Renal cortical epithelial cell (primary cell): ENCODE results near the gene AURKA. TPM values are rescaled to one million over a fixed set of nuclear protein-coding genes. Genes with fewer than 3 reads are reported as not detected.
"Not testable (repeated sequence)": the region's sequence is repeated elsewhere in the genome, so short reads cannot be mapped to it uniquely, and the experiment has no call there.

ENCODE experiments used
- DNase-seq: peaks from one replicate; pipeline ENCODE4 v3.0.0-alpha.2; 2011; ENCODE audit warnings: low read depth
- total RNA-seq: library from RNA; depleted of rRNA; stranded (reverse); fragments of >200 nt; gene quantifications from 2 replicates; pipeline ENCODE4 v1.2.3, GENCODE V29; 2014

Gene AURKA
- total RNA-seq, 1 donor from 2014 or later, result 9.1 TPM

GRCh38 chr20:56391596-56392131 lies 351 bp downstream of the AURKA start:
- DNase-seq, result no peak

- DNase-seq, result no peak
These were observed 978 bp downstream of the AURKA start for GRCh38 chr20:56391037-56391436.

- not testable (repeated sequence) for DNase-seq
These were observed 1.6 kb downstream of the AURKA start for GRCh38 chr20:56390396-56390795.

- DNase-seq, result no peak
These were observed 2.2 kb downstream of the AURKA start for GRCh38 chr20:56389807-56390206.

GRCh38 chr20:56388882-56389281 lies 3.1 kb downstream of the AURKA start:
- no peak for DNase-seq

- DNase-seq, result no peak
These were observed 5.8 kb downstream of the AURKA start for GRCh38 chr20:56386219-56386618.

GRCh38 chr20:56385130-56385529 lies 6.9 kb downstream of the AURKA start:
- no peak for DNase-seq

GRCh38 chr20:56383334-56383733 lies 8.7 kb downstream of the AURKA start:
- DNase-seq, result no peak

GRCh38 chr20:56382696-56383095 lies 9.3 kb downstream of the AURKA start:
- no peak for DNase-seq

GRCh38 chr20:56381501-56381900 lies 10.5 kb downstream of the AURKA start:
- no peak for DNase-seq

GRCh38 chr20:56380375-56380774 lies 11.6 kb downstream of the AURKA start:
- DNase-seq, result no peak

- DNase-seq, result no peak
These were observed 13.6 kb downstream of the AURKA start for GRCh38 chr20:56378386-56378785.

- DNase-seq, result no peak
These were observed 15.7 kb downstream of the AURKA start for GRCh38 chr20:56376331-56376730.

GRCh38 chr20:56373942-56374341 lies 18.1 kb downstream of the AURKA start:
- peak; percentile 98 for DNase-seq

- DNase-seq, result no peak
These were observed 19.2 kb downstream of the AURKA start for GRCh38 chr20:56372850-56373249.

- DNase-seq, result no peak
These were observed 20.0 kb downstream of the AURKA start for GRCh38 chr20:56371977-56372376.

- DNase-seq, result no peak
These were observed 22.8 kb downstream of the AURKA start for GRCh38 chr20:56369179-56369578.

- no peak for DNase-seq
These were observed 23.5 kb downstream of the AURKA start for GRCh38 chr20:56368351-56369134.

- DNase-seq, result no peak
These were observed 28.5 kb downstream of the AURKA start for GRCh38 chr20:56363491-56363890.

- no peak for DNase-seq
These were observed 29.1 kb downstream of the AURKA start for GRCh38 chr20:56362833-56363413.

GRCh38 chr20:56361900-56362299 lies 30.1 kb downstream of the AURKA start:
- DNase-seq, result no peak

- DNase-seq, result no peak
These were observed 31.2 kb downstream of the AURKA start for GRCh38 chr20:56360908-56361205.

- no peak for DNase-seq
These were observed 31.7 kb downstream of the AURKA start for GRCh38 chr20:56360133-56360907.
